ENCODE results near the gene TSPAN4.

DNA sequence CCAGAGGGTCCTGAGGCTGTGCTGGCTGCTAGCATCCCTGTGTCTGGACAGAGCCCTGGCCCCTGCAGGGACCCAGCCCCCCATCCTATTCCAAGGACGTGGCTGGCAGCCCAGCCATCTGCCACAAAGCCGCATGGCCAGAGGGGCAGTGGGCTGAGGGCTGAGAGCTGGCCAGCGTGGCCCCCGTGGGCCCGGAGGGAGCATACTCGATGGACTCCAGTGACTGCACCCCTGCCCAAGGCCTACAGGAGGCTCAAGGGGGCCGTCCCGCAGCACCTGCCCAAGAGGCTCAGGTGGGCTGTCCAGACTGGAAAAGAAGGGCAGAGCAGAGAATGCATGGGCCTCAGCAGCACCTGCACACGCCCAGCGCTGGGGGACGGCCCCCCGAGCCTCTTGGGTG, 13.1 kb downstream of the TSPAN4 start:
- TF ChIP-seq YY1 (IDR thresholded peaks at IDR 0.05; ENCODE audit: insufficient read depth, insufficient read length) (no peak), ZNF274 (IDR thresholded peaks at IDR 0.05; ENCODE audit: low read depth, low read length) (no peak)

Data from NT2/D1 (cell line).